H1 (cell line): ENCODE measurements around the gene MEIS2. TPM values are rescaled to one million over a fixed set of nuclear protein-coding genes. Genes with fewer than 3 reads are reported as not detected.

Source experiments
- ATF3 ChIP-seq: IDR thresholded peaks from 2 replicates; pipeline ENCODE4 v1.6.1; 2011; ENCODE audit warnings: low read depth, mild to moderate bottlenecking, low read length; ENCODE audit not compliant: insufficient read depth
- BACH1 ChIP-seq: IDR thresholded peaks from 2 replicates; pipeline ENCODE4 v1.6.1; 2012; ENCODE audit warnings: low read length, improper control_type of control experiment
- CHD1 ChIP-seq: IDR thresholded peaks from 2 replicates; pipeline ENCODE4 v1.6.1; 2012; ENCODE audit warnings: low read depth, low read length, improper control_type of control experiment
- CTCF ChIP-seq, 3 experiments: IDR thresholded peaks; 1 replicate in 2 of 3; 2 replicates in 1 of 3; pipeline versions ENCODE4 v1.5.1 to v1.6.1; 2011; ENCODE audit warnings: low read length in 3 of 3, mild to moderate bottlenecking in 3 of 3, inconsistent platforms in 2 of 3, low read depth in 1 of 3, moderate library complexity in 1 of 3; ENCODE audit not compliant: insufficient read depth in 1 of 3; ENCODE audit errors: control extremely low read depth in 1 of 3
- EZH2 ChIP-seq: fragments of 200-600 bp; sonication (generic); IDR thresholded peaks from 2 replicates; pipeline ENCODE4 v1.7.1; 2012; ENCODE audit warnings: low read depth, mild to moderate bottlenecking, moderate library complexity, low read length, inconsistent platforms; ENCODE audit not compliant: severe bottlenecking
- MAFK ChIP-seq: IDR thresholded peaks from 2 replicates; pipeline ENCODE4 v1.6.1; 2012; ENCODE audit warnings: low read depth, mild to moderate bottlenecking, improper control_type of control experiment, low read length
- TBP ChIP-seq: IDR thresholded peaks from 2 replicates; pipeline ENCODE4 v1.6.1; 2011; ENCODE audit warnings: low read depth, low read length, improper control_type of control experiment
- polyA plus RNA-seq, 7 experiments: library from polyadenylated mRNA; depleted of rRNA in 3 of 7; stranded (reverse) in 5 of 7; unstranded in 2 of 7; fragments of >200 nt in 5 of 7; fragments of 200-250 nt in 2 of 7; gene quantifications; 1 replicate in 5 of 7; 2 replicates in 1 of 7; 4 replicates in 1 of 7; pipeline versions ENCODE4 v1.2.1 to v1.2.3, GENCODE V29; 2011 to 2013; ENCODE audit warnings: missing spikeins in 2 of 7, mixed read lengths in 2 of 7
- total RNA-seq: library from RNA; stranded (reverse); fragmentation: NEBNext Ultra II Directional; extraction: Animal tissue kit (Norgen Biotek cat#: 25700); gene quantifications from 2 replicates; pipeline ENCODE4 v1.2.1, GENCODE V29; 2021

MEIS2 gene
- total and polyA plus RNA-seq, 2 of the 8 experiments (the other 6 are each of a cell fraction or from before 2014, with no cell fraction given): 0.22 to 1.2 TPM

GRCh38 chr15:37031198-37031597 lies 69.2 kb downstream of the MEIS2 start (continued):
- TF ChIP-seq BACH1 (no peak), MAFK (no peak), CTCF (IDR thresholded peaks at IDR 0.05; ENCODE audit: control extremely low read depth in 1 of 3, insufficient read depth in 1 of 3, low read depth in 1 of 3, low read length in 3 of 3) (no peak), TBP (no peak), EZH2 (no peak), CHD1 (no peak), ATF3 (no peak)
